HEK293T (cell line): Measurements from ENCODE around the gene CCDC142.

Source experiments
- ARNT ChIP-seq: fragments of 450-650 bp; IDR thresholded peaks from 2 replicates; pipeline ENCODE4 v1.6.1; 2017; ENCODE audit warnings: mild to moderate bottlenecking
- BHLHE40 ChIP-seq: fragments of 450-650 bp; IDR thresholded peaks from 2 replicates; pipeline ENCODE4 v1.6.1; 2016; ENCODE audit warnings: mild to moderate bottlenecking, moderate library complexity, borderline replicate concordance
- CTBP1 ChIP-seq: fragments of 450-650 bp; IDR thresholded peaks from 2 replicates; pipeline ENCODE4 v1.6.1; 2016; ENCODE audit warnings: borderline replicate concordance
- ELF4 ChIP-seq: fragments of 450-650 bp; IDR thresholded peaks from 2 replicates; pipeline ENCODE4 v1.6.1; 2017; ENCODE audit warnings: antibody characterized with exemption
- FOXA1 ChIP-seq: fragments of 450-650 bp; IDR thresholded peaks from 2 replicates; pipeline ENCODE4 v1.6.1; 2016; ENCODE audit warnings: mild to moderate bottlenecking
- FOXK2 ChIP-seq: fragments of 450-650 bp; IDR thresholded peaks from 2 replicates; pipeline ENCODE4 v1.6.1; 2016; ENCODE audit warnings: mild to moderate bottlenecking
- FOXM1 ChIP-seq: fragments of 450-650 bp; IDR thresholded peaks from 2 replicates; pipeline ENCODE4 v1.6.1; 2017; ENCODE audit warnings: mild to moderate bottlenecking, borderline replicate concordance
- HDGF ChIP-seq: fragments of 450-650 bp; IDR thresholded peaks from 2 replicates; pipeline ENCODE4 v1.6.1; 2017; ENCODE audit warnings: antibody characterized with exemption, borderline replicate concordance
- L3MBTL2 ChIP-seq: fragments of 450-650 bp; conservative IDR thresholded peaks from 2 replicates; pipeline ENCODE4 v1.6.1; 2016; ENCODE audit warnings: mild to moderate bottlenecking
- NFRKB ChIP-seq: fragments of 450-650 bp; IDR thresholded peaks from 2 replicates; pipeline ENCODE4 v1.6.1; 2016; ENCODE audit warnings: mild to moderate bottlenecking, moderate library complexity
- PKNOX1 ChIP-seq: fragments of 450-650 bp; IDR thresholded peaks from 2 replicates; pipeline ENCODE4 v1.6.1; 2016
- SP1 ChIP-seq: fragments of 450-650 bp; IDR thresholded peaks from 2 replicates; pipeline ENCODE4 v1.6.1; 2017
- SUZ12 ChIP-seq: fragments of 450-650 bp; IDR thresholded peaks from 2 replicates; pipeline ENCODE4 v1.6.1; 2016; ENCODE audit warnings: mild to moderate bottlenecking
- TARDBP ChIP-seq: fragments of 450-650 bp; IDR thresholded peaks from 2 replicates; pipeline ENCODE4 v1.6.1; 2016

GRCh38 chr2:74481431-74481830, 1.4 kb downstream of the CCDC142 start:
- TF ChIP-seq FOXM1: no peak
- no peak for TF ChIP-seq FOXK2
- TF ChIP-seq ELF4: no peak
- no peak for TF ChIP-seq TARDBP
- TF ChIP-seq PKNOX1: no peak
- TF ChIP-seq NFRKB: no peak
- no peak for TF ChIP-seq SP1
- TF ChIP-seq SUZ12: no peak
- no peak for TF ChIP-seq CTBP1
- TF ChIP-seq L3MBTL2: no peak
- no peak for TF ChIP-seq BHLHE40
- no peak for TF ChIP-seq HDGF
- TF ChIP-seq FOXA1: no peak
- TF ChIP-seq ARNT: no peak
